ENCODE results near the gene MATK.
"Not testable (repeated sequence)": the region's sequence is repeated elsewhere in the genome, so short reads cannot be mapped to it uniquely, and the experiment has no call there.

MATK gene

GRCh38 chr19:3785938-3786824 is at the start of gene MATK:
Gene MATK (minus strand): TSS chr19:3786381. CDS start chr19:3785135, 1,246 bp downstream.
- no peak for DNase-seq

GRCh38 chr19:3835055-3835435 is 48.9 kb upstream of the MATK start:
- no peak for DNase-seq

- DNase-seq: no peak
Observed at GRCh38 chr19:3834349-3835054, 48.3 kb upstream of the MATK start.

- no peak for DNase-seq
Observed at GRCh38 chr19:3833578-3834348, 47.6 kb upstream of the MATK start.

GRCh38 chr19:3832001-3832400 is 45.8 kb upstream of the MATK start:
- DNase-seq: no peak

GRCh38 chr19:3831601-3832000 is 45.4 kb upstream of the MATK start:
- no peak for DNase-seq

GRCh38 chr19:3830621-3831589 is 44.7 kb upstream of the MATK start:
- no peak for DNase-seq

GRCh38 chr19:3827306-3827705 is 41.1 kb upstream of the MATK start:
- DNase-seq: no peak

- DNase-seq: no peak
Observed at GRCh38 chr19:3826163-3826562, 40.0 kb upstream of the MATK start.

- DNase-seq: no peak
Observed at GRCh38 chr19:3825286-3825956, 39.2 kb upstream of the MATK start.

GRCh38 chr19:3823350-3823713 is 37.2 kb upstream of the MATK start:
- DNase-seq: no peak

- DNase-seq: no peak
Observed at GRCh38 chr19:3822683-3823349, 36.6 kb upstream of the MATK start.

- DNase-seq: no peak
Observed at GRCh38 chr19:3821857-3822364, 35.7 kb upstream of the MATK start.

GRCh38 chr19:3821156-3821555 is 35.0 kb upstream of the MATK start:
- no peak for DNase-seq

GRCh38 chr19:3819989-3820388 is 33.8 kb upstream of the MATK start:
- DNase-seq: no peak

- no peak for DNase-seq
Observed at GRCh38 chr19:3818918-3819317, 32.7 kb upstream of the MATK start.

GRCh38 chr19:3818466-3818865 is 32.3 kb upstream of the MATK start:
- DNase-seq: no peak

- no peak for DNase-seq
Observed at GRCh38 chr19:3817761-3818160, 31.6 kb upstream of the MATK start.

- DNase-seq: no peak
Observed at GRCh38 chr19:3816566-3817218, 30.5 kb upstream of the MATK start.

GRCh38 chr19:3816148-3816547 is 30.0 kb upstream of the MATK start:
- not testable (repeated sequence) for DNase-seq

All from NCI-H2081 treated with DMSO at 0.1 percent for 48 hours (cell line).